Muscle of back (tissue), 11 donors: ENCODE data around the gene POU3F2. TPM values are rescaled to one million over a fixed set of nuclear protein-coding genes. Genes with fewer than 3 reads are reported as not detected.
A peak's percentile ranks its signal among the peaks of the same experiment; 100 is the strongest.

Experiments
- DNase-seq, 3 donors: peaks; one replicate each; pipeline versions ENCODE4 v3.0.0 to v3.0.0-alpha.2; 2013
- polyA plus RNA-seq, 10 donors: library from polyadenylated mRNA; unstranded; fragments of 120-200 nt; gene quantifications; one replicate each; pipeline ENCODE4 v1.2.1, GENCODE V29; 2013; ENCODE audit not compliant: insufficient read length in 10 of 10

Gene POU3F2
- polyA plus RNA-seq, 10 donors, result 0.08 to 0.38 (median 0.21) TPM

DNA sequence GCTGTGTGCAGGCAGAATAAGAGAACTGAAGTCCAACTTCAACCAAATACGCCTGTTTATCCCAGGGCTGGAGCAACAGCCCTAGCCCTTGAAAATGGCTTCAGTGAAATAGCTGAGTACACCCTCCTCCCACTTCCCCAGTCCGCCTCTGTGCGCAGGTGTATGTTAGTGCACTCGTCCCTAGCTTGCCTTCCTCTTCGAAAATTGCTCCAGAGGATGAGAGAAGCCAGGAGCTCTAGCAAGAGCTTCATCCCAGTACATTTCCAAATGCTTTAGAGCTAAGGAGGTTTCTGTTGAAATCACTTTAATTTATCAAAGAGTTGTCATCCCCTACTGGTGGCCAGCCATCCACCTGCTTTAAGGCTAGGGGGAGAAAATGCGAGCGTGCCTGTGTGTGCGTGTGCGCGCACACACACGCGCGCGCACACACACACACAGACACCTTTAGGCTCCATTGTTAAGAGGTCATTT is 5.4 kb upstream of the POU3F2 start:
- peak in 1 of 3 donors; percentile 34 for DNase-seq

DNA sequence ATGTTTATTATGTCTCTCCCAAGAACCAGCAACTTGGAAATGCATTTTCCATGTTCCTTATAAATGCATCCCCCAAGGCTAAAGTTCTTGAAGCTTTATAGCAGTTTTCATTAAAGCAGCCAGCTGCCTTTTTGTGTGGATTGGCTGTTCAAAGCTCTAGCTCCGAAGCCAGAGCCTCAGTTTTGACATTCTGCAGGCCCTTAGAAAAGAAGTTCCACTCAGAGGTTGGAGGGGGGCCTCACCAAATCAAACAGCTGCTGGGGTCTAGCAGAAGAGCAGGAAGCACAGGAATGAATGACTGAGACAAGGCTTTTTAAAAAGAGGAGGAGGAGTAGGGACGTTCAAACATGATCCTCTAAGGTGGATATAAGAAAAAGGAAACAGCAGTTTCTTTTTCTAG is 4.2 kb upstream of the POU3F2 start:
- no peak for DNase-seq

GRCh38 chr6:98831057-98831958 is 3.1 kb upstream of the POU3F2 start:
- DNase-seq, result peak in 1 of 3 donors; percentile 16

DNA sequence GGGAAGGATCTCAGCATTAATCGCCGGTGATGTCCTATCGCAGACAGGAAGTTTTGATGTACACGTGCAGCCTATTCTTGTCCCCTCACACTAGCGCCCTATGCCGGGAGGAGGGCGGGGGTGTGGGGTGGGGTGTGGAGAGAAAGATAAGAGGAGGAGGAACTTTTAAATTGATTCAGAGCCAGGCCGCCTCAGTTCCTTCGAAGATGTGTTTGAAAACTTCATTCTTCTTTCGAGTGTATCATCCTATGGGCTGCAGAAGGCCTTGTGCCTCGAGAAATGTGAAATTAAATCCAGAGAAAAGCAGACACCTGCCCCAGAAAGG is 2.5 kb upstream of the POU3F2 start:
- DNase-seq, result no peak

GRCh38 chr6:98832284-98833056 is 1.9 kb upstream of the POU3F2 start:
- DNase-seq, result peak in 2 of 3 donors; percentile 50 to 68

GRCh38 chr6:98833057-98833306 is 1.4 kb upstream of the POU3F2 start:
- DNase-seq, result no peak

- DNase-seq, result peak in 1 of 3 donors; percentile 63
Observed at GRCh38 chr6:98833307-98834059, 891 bp upstream of the POU3F2 start.

GRCh38 chr6:98835149-98836024 is 1.0 kb downstream of the POU3F2 start:
- peak in 1 of 3 donors; percentile 36 for DNase-seq

GRCh38 chr6:98836025-98836961 is 1.9 kb downstream of the POU3F2 start:
- DNase-seq, result no peak

DNA sequence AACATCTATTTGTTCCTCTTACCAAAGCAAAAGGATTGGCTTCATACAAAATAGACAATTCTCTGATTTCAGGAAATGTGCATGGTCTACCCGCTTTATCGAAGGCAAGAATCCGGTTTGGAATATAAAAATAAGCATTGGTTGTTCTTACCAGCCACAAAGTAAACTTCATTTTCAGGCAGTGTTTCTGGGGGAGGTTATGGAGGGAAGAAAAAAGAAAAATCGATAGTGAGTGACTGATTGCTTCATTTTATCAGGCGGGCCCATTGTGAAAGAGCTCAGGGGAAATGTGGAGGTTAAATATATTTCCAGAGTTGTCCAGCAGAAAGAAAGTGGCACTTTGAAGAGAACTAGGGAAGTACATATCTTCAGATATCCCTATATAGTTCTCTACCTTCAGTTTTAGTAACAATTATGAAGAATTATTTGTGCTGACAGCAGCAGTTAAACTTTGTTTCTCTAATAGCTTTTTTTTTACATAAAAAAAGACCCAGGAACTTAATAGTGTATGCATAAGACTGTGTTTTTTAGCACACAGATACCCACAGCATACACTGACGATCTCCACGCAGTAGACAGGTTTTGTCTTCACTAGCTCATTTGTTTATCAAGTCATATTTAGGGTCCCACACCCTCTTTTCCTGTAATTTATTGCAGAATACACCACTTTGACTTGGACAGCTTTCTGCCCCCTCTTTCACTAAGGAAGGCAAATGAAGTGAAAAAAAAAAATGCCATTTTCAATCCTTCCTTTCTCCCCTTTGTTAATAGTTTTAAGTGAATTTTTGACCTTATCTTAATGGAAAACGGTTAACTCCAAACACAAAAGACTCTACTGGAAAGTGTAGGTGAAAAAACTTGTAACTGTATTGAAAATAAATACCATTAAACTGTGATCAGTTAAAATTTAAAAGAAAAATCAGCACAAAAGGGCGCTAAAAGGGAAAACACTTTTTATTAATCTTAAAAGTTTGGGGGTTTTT is 2.9 kb downstream of the POU3F2 start:
- DNase-seq, result peak in 1 of 3 donors; percentile 70

- DNase-seq, result peak in 1 of 3 donors; percentile 49
Observed at GRCh38 chr6:98838032-98838431, 3.7 kb downstream of the POU3F2 start.

GRCh38 chr6:98838975-98839374 is 4.6 kb downstream of the POU3F2 start:
- DNase-seq, result peak in 1 of 3 donors; percentile 11

- peak in 1 of 3 donors; percentile 20 for DNase-seq
Observed at GRCh38 chr6:98839781-98840361, 5.5 kb downstream of the POU3F2 start.

DNA sequence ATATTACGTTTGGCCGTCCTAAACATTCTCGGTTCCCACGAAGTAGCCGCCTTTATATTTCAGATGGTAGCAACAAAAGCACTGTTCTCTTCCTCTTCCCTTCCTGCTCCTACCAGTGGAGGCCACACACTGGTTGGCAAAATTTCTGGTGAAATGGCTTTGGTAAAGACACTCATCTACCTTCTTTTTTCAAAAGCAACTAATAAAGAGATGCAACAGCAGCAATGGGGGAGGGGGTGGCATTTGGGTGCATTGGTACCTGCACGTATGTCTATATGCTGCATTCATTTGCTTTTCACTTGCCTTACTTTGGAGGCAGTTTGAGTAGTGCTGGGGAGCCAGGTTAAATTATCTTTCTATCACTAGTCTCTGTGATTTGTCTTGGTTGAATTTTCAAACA is 6.0 kb downstream of the POU3F2 start:
- no peak for DNase-seq

- DNase-seq, result peak in 1 of 3 donors; percentile 1
Observed at GRCh38 chr6:98840996-98841513, 6.7 kb downstream of the POU3F2 start.

DNA sequence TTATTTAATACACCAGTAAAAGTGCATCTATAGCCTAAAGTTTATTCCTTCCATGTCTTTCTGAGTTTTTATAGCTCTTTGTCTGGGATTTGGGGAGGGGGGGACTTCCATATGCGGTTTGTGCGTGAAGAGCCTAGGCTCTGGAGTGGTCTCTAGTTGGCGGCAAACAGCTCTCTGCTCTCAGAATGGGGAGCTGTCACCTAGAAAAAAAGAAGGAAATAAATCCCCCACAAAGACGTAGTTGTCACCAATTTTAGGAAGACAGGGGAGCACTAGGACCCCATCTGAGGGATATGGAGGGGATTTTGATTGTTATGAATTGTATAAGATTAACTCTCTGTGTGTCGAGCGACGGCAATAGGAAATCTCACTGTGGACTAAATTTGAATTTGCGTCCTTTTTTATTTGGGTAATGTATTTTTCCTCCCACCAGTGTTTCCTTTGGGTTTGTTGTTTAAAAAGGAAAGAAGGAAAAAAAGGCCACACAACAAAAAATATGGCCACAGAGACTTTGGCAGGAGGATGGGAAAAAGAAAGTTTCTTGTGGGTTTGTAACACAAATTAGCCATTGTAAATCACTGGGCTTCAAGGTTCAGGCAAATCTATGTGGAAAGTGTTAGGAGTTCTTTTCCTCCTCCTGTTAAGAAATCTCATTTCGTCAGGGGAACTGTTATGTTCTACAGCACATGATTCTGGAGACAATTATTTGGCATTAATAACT is 7.4 kb downstream of the POU3F2 start:
- DNase-seq, result peak in 1 of 3 donors; percentile 8
